HG02981 (cell line): ENCODE data around the gene RUFY3.
A peak's percentile ranks its signal among the peaks of the same experiment; 100 is the strongest.
"Not testable (repeated sequence)": the region's sequence is repeated elsewhere in the genome, so short reads cannot be mapped to it uniquely, and the experiment has no call there.

Experiments used
- ATAC-seq: cut with Tn5 transposase; IDR thresholded peaks from one replicate; pipeline ENCODE4 v1.9.1; 2021; ENCODE audit warnings: mild to moderate bottlenecking, moderate library complexity; ENCODE audit not compliant: unreplicated experiment

Gene RUFY3

DNA sequence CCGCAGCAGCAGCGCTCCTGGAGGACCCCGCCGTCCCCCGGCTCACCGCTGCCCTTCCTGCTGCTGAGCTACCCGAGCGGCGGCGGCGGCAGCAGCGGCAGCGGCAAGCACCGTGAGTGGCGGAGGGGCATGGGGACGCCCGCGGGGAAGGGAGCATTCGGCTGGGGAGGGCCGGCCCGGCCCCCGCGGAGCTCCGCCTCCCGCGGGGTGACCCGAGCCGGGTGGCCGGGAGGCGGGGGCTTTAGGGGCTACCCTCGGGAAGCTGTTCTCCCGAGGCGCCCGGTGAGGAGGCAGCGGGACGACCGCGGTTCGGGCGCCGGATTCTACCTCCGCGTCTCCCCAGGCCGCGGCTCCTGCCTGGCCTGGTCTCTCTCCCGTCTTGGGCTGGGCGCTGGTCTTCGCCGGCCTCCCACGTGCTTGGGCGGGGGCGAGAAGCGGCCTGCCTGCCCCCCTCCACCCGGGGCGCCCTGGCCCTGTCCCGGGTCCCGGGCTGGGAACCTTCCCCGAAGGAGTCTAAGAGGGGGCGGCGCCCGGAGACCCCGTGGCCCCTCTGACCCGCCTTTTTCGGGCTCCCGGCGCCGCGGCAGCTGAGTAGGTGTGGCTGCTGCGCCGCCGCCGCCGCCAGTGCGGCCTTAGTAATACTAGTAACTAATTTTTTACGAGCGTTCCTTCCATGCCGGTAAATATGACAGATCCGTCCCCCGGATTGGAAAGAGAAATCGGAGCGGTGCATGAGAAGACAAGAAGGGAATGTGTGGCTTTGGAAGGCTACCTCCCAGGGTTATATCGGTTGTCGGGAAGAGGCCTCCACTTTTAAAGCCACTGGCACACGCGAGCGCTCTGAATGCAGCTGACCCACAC, 16.4 kb upstream of the RUFY3 start:
- ATAC-seq, result peak; percentile 50

- no peak for ATAC-seq
Observed at GRCh38 chr4:70706044-70706461, 15.7 kb upstream of the RUFY3 start.

DNA sequence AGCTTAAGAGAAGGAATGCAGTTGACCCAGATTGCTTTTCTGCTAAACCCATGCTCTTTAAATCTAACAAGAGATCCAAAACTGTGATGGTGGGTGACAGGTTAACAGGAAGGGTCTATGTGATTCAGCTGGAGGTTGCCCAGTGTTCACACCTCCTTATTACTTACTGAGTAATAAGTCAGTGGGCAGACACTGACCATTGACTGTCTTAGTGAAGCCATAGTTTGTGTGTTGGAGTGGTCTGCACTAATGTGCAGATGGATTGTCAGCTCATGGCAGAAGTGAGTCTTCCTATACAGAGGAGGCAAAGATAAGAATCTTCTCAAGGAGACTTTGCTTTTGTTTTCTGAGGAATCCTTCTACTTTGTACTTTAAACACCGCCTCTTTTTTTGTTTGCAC, 15.2 kb upstream of the RUFY3 start:
- no peak for ATAC-seq

DNA sequence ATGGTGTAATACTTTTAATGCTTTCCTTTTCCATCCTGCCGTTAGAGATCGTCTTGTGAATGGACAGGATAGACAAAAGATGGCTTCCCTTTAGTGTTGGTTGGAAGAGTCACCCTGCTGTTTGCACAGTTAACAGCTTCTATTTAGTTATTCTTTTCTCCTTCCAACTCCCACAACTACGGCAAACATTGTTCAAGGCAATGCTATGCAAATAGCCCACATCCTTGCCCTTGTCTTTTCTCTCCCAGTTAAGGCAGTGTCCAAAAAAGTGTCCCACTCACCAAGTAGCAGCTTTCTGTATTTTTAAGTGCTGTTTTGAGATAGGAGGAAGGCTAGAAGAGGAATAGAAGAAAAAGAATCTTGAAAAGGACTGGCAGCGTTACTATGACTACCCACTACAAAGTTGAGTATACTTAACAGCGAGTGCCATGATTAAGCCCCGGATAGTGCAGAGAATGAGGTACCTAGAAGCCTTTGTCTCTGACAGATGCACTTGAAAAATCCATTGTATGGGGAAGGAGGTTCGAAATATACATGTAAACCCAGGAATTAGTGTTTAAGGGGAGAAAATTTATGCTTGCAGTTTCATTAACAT, 12.1 kb upstream of the RUFY3 start:
- no peak for ATAC-seq

GRCh38 chr4:70711599-70711998, 10.2 kb upstream of the RUFY3 start:
- ATAC-seq, result no peak

- no peak for ATAC-seq
Observed at GRCh38 chr4:70712150-70712549, 9.6 kb upstream of the RUFY3 start.

DNA sequence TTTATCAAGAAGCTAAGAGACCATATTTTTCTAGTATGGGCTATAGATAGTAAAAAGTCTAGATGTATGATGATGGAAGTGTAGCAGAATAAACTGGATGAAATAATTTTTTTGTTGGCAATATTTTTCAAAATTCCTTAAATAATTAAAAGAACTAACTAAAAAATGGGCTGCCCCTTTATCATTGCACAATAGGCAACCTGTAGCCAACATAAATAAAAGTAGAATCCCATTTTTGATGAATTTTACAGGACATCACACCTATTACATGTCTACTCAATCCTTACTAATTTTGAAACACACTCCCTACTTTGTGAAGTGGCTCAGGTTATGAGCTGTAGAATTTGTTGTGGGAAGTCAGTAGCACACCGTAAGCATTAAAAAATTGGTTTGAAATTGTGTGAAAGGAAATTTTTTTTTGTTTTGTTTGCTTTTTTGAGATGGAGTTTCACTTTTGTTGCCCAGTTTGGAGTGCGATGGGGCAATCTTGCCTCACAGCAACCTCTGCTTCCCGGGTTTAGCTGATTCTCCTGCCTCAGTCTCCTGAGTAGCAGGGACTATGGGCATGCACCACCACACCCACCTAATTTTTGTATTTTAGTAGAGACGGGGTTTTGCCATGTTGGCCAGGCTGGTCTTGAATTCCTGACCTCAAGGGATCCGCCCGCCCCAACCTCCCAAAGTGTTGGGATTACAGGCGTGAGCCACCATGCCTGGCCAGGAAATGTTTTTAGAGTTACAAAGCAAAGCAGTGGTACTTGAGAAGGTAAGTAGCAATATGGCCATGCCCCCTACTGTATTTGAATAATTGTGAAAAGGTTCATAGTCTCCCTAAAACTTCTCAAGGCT, 8.9 kb upstream of the RUFY3 start:
- no peak for ATAC-seq

DNA sequence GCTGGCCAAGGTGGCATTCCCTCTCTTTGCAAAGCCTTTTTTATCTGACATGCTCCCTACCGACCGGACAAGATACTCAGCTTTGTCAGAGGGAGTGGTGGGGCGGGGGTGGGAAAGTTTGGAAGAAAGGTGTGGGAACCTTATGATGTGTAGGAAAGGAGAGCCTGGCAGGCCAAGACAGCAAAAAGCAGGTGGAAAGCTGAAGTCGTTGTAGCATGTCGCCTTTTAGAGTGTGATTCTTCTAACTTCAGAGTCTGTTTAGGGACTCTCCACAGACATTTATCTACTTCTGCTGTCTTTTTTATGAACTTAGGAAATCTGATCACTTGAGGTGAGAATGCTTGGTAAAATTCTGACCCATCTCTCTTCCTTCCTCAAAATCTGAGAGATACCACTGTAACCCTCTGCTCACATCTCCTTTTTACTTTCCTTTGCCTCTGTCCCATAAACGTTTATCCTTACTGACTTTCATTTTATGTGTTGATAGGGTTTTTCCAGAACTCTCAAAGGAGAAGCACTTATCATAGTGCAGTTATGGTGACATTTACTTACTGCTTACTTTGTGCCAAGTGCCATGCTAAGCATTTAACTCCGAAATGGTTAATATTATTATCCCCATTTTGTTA, 8.2 kb upstream of the RUFY3 start:
- ATAC-seq, result peak; percentile 37

DNA sequence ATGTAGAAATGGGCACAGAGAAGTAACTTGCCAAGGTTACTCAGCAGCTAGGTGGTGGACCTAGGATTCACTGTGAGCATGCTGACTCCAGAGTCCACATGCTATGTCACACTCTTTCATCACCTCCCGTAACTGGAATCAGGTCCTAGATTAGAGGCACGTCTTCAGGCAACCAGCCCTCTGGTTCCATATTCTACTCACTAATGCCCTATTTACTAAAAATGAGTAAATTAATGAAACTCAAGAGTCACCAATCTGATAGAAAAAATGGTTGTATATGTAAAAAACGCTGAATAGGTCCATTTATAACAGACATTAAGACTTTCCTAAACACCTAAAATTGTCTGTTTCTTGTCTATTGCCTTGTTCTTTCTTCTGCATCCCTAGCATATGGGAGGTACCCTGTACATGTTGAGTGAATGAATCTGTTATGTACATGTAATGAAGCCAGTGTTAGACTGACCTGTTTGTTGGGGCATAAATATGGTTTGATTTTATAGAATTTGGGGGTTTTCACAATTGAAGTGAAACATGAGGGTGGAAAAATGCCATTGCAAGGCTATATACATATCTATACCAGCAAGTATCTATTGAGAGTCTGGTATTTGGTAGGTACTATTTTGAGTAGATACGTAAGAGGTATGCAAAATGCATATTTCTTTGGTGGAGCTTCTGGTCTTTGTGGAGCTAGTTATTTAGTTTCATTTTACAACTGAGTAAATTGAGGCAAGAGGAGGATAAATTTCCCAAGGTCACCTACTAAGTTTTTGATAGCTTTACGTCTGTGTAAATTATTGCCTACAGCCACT, 7.5 kb upstream of the RUFY3 start:
- ATAC-seq, result peak; percentile 57

GRCh38 chr4:70715097-70715496, 6.7 kb upstream of the RUFY3 start:
- peak; percentile 18 for ATAC-seq

GRCh38 chr4:70718811-70719604, 2.8 kb upstream of the RUFY3 start:
- ATAC-seq, result no peak

DNA sequence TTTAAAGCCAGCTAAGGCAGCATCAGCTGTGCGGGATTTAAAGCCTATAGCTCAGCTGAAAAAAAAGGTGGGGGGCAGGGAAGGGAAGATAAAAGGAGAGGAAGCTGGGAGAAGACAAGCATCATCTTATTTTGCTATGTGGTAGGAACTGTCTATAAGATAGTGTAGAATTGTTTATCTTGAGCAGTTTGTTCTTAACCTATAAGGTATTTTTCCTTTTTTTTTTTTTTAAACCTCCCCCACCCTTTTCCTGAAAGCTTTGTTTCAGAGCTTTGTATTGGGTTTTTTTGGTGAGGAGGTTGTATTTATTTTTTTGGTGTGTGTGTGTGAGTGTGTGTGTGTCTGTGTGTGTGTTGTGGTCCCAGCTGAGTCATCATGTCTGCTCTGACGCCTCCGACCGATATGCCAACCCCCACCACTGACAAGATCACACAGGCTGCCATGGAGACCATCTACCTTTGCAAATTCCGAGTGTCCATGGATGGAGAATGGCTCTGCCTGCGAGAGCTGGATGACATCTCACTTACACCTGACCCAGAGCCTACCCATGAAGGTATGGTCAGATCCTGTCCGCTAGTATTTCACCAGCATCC, 531 bp downstream of the RUFY3 start:
- no peak for ATAC-seq

GRCh38 chr4:70724463-70724862, 2.7 kb downstream of the RUFY3 start:
- ATAC-seq, result no peak

- no peak for ATAC-seq
Observed at GRCh38 chr4:70725633-70726032, 3.9 kb downstream of the RUFY3 start.

GRCh38 chr4:70726515-70726914, 4.8 kb downstream of the RUFY3 start:
- ATAC-seq, result not testable (repeated sequence)

GRCh38 chr4:70728091-70728490, 6.3 kb downstream of the RUFY3 start:
- no peak for ATAC-seq

DNA sequence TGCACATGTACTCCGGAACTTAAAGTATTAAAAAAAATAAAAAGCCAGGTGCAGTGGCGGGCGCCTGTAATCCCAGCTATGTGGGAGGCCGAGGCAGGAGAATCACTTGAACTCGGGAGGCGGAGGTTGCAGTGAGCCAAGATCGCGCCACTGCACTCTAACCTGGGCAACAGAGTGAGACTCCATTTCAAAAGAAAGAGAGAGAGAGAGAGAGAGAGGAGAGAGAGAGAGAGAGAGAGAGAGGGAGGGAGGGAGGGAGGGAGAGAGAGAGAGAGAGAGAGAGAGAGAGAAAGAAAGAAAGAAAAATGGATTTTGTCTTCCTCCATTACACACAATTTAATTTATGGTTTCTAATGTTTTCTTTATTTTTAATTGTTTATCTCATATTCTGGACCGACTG, 11.1 kb downstream of the RUFY3 start:
- ATAC-seq, result not testable (repeated sequence)

GRCh38 chr4:70734168-70734954, 12.6 kb downstream of the RUFY3 start:
- peak; percentile 86 for ATAC-seq
